ENCODE measurements around the gene STAT4.
A peak's percentile ranks its signal among the peaks of the same experiment; 100 is the strongest.

Gene STAT4

GRCh38 chr2:191013932-191014652 is 136.7 kb downstream of the STAT4 start, which contains the start of gene STAT1 (continued):
- TF ChIP-seq, protein P1, sequence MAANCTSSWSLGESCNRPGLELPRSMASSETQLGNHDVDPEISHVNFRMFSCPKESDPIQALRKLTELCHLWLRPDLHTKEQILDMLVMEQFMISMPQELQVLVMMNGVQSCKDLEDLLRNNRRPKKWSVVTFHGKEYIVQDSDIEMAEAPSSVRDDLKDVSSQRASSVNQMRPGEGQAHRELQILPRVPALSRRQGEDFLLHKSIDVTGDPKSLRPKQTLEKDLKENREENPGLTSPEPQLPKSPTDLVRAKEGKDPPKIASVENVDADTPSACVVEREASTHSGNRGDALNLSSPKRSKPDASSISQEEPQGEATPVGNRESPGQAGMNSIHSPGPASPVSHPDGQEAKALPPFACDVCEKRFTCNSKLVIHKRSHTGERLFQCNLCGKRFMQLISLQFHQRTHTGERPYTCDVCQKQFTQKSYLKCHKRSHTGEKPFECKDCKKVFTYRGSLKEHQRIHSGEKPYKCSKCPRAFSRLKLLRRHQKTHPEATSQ (tag by site-specific recombination; IDR thresholded peaks at IDR 0.05): peak; percentile 78; the same call in 1 of the 2 replicates
- TF ChIP-seq ZNF112 (tag by site-specific recombination; IDR thresholded peaks at IDR 0.05) (no peak), ZNF548 (tag by site-specific recombination; IDR thresholded peaks at IDR 0.05) (no peak), ZNF23 (tag by site-specific recombination; IDR thresholded peaks at IDR 0.05; ENCODE audit: borderline replicate concordance) (no peak), KLF8 (tag by site-specific recombination; IDR thresholded peaks at IDR 0.05) (peak; percentile 87), ZSCAN4 (tag by site-specific recombination; IDR thresholded peaks at IDR 0.05) (no peak), ZNF16 (tag by site-specific recombination; IDR thresholded peaks at IDR 0.05; ENCODE audit: low read depth) (no peak), YY1 (tag by site-specific recombination; IDR thresholded peaks at IDR 0.05) (peak; percentile 31; the same call in 1 of the 2 replicates), ZNF518A (tag by site-specific recombination; conservative IDR thresholded peaks at IDR 0.05; ENCODE audit: low read depth) (peak; percentile 79), ZNF24 (tag by site-specific recombination; IDR thresholded peaks at IDR 0.05) (0 out of 2 replicates have a peak, but pooled peaks have one; percentile 22), ZNF677 (tag by site-specific recombination; IDR thresholded peaks at IDR 0.05) (no peak), ZNF529 (tag by site-specific recombination; IDR thresholded peaks at IDR 0.05; ENCODE audit: insufficient replicate concordance) (no peak), ZNF558 (tag by site-specific recombination; IDR thresholded peaks at IDR 0.05) (no peak), ZNF596 (tag by site-specific recombination; IDR thresholded peaks at IDR 0.05) (no peak), SCRT2 (tag by site-specific recombination; IDR thresholded peaks at IDR 0.05) (0 out of 2 replicates have a peak, but pooled peaks have one; percentile 31), GLI2 (tag by site-specific recombination; IDR thresholded peaks at IDR 0.05; ENCODE audit: borderline replicate concordance, low read depth) (no peak), ZNF621 (tag by site-specific recombination; IDR thresholded peaks at IDR 0.05) (no peak), ZNF626 (tag by site-specific recombination; IDR thresholded peaks at IDR 0.05) (no peak), ZNF394 (tag by site-specific recombination; IDR thresholded peaks at IDR 0.05; ENCODE audit: borderline replicate concordance) (peak; percentile 13; the same call in 1 of the 2 replicates), IKZF3 (tag by site-specific recombination; IDR thresholded peaks at IDR 0.05) (no peak), ZNF19 (tag by site-specific recombination; IDR thresholded peaks at IDR 0.05; ENCODE audit: low read depth) (no peak), ZNF600 (tag by site-specific recombination; IDR thresholded peaks at IDR 0.05) (peak; percentile 63; the same call in 1 of the 2 replicates), MEIS1 (CRISPR knock-in tag; IDR thresholded peaks at IDR 0.05; ENCODE audit: borderline replicate concordance) (no peak), FEZF1 (tag by site-specific recombination; IDR thresholded peaks at IDR 0.05) (peak; percentile 85), OSR2 (tag by site-specific recombination; IDR thresholded peaks at IDR 0.05) (peak; percentile 65), ZBTB17 (tag by site-specific recombination; IDR thresholded peaks at IDR 0.05) (peak; percentile 72)
- TF ChIP-seq, protein P2, sequence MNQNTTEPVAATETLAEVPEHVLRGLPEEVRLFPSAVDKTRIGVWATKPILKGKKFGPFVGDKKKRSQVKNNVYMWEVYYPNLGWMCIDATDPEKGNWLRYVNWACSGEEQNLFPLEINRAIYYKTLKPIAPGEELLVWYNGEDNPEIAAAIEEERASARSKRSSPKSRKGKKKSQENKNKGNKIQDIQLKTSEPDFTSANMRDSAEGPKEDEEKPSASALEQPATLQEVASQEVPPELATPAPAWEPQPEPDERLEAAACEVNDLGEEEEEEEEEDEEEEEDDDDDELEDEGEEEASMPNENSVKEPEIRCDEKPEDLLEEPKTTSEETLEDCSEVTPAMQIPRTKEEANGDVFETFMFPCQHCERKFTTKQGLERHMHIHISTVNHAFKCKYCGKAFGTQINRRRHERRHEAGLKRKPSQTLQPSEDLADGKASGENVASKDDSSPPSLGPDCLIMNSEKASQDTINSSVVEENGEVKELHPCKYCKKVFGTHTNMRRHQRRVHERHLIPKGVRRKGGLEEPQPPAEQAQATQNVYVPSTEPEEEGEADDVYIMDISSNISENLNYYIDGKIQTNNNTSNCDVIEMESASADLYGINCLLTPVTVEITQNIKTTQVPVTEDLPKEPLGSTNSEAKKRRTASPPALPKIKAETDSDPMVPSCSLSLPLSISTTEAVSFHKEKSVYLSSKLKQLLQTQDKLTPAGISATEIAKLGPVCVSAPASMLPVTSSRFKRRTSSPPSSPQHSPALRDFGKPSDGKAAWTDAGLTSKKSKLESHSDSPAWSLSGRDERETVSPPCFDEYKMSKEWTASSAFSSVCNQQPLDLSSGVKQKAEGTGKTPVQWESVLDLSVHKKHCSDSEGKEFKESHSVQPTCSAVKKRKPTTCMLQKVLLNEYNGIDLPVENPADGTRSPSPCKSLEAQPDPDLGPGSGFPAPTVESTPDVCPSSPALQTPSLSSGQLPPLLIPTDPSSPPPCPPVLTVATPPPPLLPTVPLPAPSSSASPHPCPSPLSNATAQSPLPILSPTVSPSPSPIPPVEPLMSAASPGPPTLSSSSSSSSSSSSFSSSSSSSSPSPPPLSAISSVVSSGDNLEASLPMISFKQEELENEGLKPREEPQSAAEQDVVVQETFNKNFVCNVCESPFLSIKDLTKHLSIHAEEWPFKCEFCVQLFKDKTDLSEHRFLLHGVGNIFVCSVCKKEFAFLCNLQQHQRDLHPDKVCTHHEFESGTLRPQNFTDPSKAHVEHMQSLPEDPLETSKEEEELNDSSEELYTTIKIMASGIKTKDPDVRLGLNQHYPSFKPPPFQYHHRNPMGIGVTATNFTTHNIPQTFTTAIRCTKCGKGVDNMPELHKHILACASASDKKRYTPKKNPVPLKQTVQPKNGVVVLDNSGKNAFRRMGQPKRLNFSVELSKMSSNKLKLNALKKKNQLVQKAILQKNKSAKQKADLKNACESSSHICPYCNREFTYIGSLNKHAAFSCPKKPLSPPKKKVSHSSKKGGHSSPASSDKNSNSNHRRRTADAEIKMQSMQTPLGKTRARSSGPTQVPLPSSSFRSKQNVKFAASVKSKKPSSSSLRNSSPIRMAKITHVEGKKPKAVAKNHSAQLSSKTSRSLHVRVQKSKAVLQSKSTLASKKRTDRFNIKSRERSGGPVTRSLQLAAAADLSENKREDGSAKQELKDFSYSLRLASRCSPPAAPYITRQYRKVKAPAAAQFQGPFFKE (tag by site-specific recombination; IDR thresholded peaks at IDR 0.05; ENCODE audit: borderline replicate concordance): no peak

All from HEK293 (cell line).